GM23338 (cell line): Measurements from ENCODE around the gene TMEM44. TPM values are rescaled to one million over a fixed set of nuclear protein-coding genes. Genes with fewer than 3 reads are reported as not detected.
"Not testable (repeated sequence)": the region's sequence is repeated elsewhere in the genome, so short reads cannot be mapped to it uniquely, and the experiment has no call there.

ENCODE experiments used
- ATAC-seq: fragments of 200-7000 bp; cut with Tn5 transposase; 3 replicates; pipeline ENCODE4 v1.9.1; 2020
- DNase-seq: peaks from one replicate; pipeline ENCODE4 v3.0.0-alpha.2; 2015; ENCODE audit warnings: low spot score
- H2AFZ ChIP-seq: fragments of 200-600 bp; sonication (generic); 2 replicates; pipeline ENCODE4 v1.8.0; 2016; ENCODE audit warnings: antibody characterized with exemption, mild to moderate bottlenecking, moderate library complexity
- H3F3A ChIP-seq: fragments of 200-600 bp; sonication (generic); replicated peaks from 2 replicates; pipeline ENCODE4 v1.8.0; 2017; ENCODE audit warnings: antibody characterized with exemption, mixed run types, low read depth
- H3K27ac ChIP-seq: fragments of 200-600 bp; sonication (generic); 2 replicates; pipeline ENCODE4 v1.6.1; 2016; ENCODE audit warnings: low read depth
- H3K27me3 ChIP-seq: fragments of 200-600 bp; sonication (generic); 2 replicates; pipeline ENCODE4 v1.8.0; 2016; ENCODE audit warnings: mild to moderate bottlenecking, mixed run types, moderate library complexity; ENCODE audit not compliant: insufficient read depth
- H3K36me3 ChIP-seq: fragments of 200-600 bp; sonication (generic); 2 replicates; pipeline ENCODE4 v1.8.0; 2016; ENCODE audit warnings: mild to moderate bottlenecking; ENCODE audit not compliant: insufficient read depth
- H3K4me1 ChIP-seq: fragments of 200-600 bp; sonication (generic); 2 replicates; pipeline ENCODE4 v1.8.0; 2016; ENCODE audit warnings: mild to moderate bottlenecking, moderate library complexity; ENCODE audit not compliant: insufficient read depth
- H3K4me2 ChIP-seq: fragments of 200-600 bp; sonication (generic); 2 replicates; pipeline ENCODE4 v1.7.1; 2017; ENCODE audit warnings: mixed run types
- H3K4me3 ChIP-seq: fragments of 200-600 bp; sonication (generic); 2 replicates; pipeline ENCODE4 v1.6.1; 2016; ENCODE audit warnings: mixed run types
- H3K79me2 ChIP-seq: fragments of 200-600 bp; sonication (generic); replicated peaks from 2 replicates; pipeline ENCODE4 v1.8.0; 2017; ENCODE audit warnings: mild to moderate bottlenecking; ENCODE audit not compliant: insufficient read depth
- H3K9me2 ChIP-seq: fragments of 200-600 bp; sonication (generic); 2 replicates; pipeline ENCODE4 v1.8.0; 2017; ENCODE audit not compliant: insufficient read depth
- H4K20me1 ChIP-seq: fragments of 200-600 bp; sonication (generic); replicated peaks from 2 replicates; pipeline ENCODE4 v1.8.0; 2017; ENCODE audit warnings: mild to moderate bottlenecking; ENCODE audit not compliant: insufficient read depth
- H3K27ac Mint-ChIP-seq: 2 replicates; pipeline ENCODE4 v1.8.0; 2020; ENCODE audit warnings: inconsistent platforms, mild to moderate bottlenecking, moderate library complexity, mixed read lengths
- H3K27me3 Mint-ChIP-seq: 3 replicates; pipeline ENCODE4 v1.8.0; 2022; ENCODE audit warnings: low read depth, mild to moderate bottlenecking, moderate library complexity, mixed read lengths, inconsistent platforms; ENCODE audit not compliant: insufficient read depth, poor library complexity
- H3K36me3 Mint-ChIP-seq: 3 replicates; pipeline ENCODE4 v1.8.0; 2021; ENCODE audit warnings: low read depth, mild to moderate bottlenecking, inconsistent platforms, moderate library complexity, mixed read lengths
- H3K4me1 Mint-ChIP-seq: 3 replicates; pipeline ENCODE4 v1.8.0; 2020; ENCODE audit warnings: mild to moderate bottlenecking, inconsistent platforms, mixed read lengths
- H3K4me3 Mint-ChIP-seq: 3 replicates; pipeline ENCODE4 v1.8.0; 2021; ENCODE audit warnings: moderate library complexity, mild to moderate bottlenecking, inconsistent platforms, mixed read lengths
- H3K9me3 Mint-ChIP-seq: 3 replicates; pipeline ENCODE4 v1.8.0; 2020; ENCODE audit warnings: moderate library complexity, mild to moderate bottlenecking, inconsistent platforms, mixed read lengths
- CREB1 ChIP-seq: fragments of 250-450 bp; sonication (Bioruptor Pico); IDR thresholded peaks from 2 replicates; pipeline ENCODE4 v1.5.0; 2020; ENCODE audit warnings: low read depth, mild to moderate bottlenecking, moderate library complexity
- CTCF ChIP-seq, 2 experiments: fragments of 200-600 bp in 1 of 2; sonication (generic) in 1 of 2; conservative IDR thresholded peaks; 2 replicates each; pipeline versions ENCODE4 v1.5.1 to v1.6.1; 2016 to 2017; ENCODE audit warnings: antibody characterized with exemption in 2 of 2, low read depth in 2 of 2, mild to moderate bottlenecking in 2 of 2, moderate library complexity in 1 of 2
- EZH2 ChIP-seq: fragments of 200-600 bp; sonication (generic); IDR thresholded peaks from one replicate; pipeline ENCODE4 v1.8.0; 2017; ENCODE audit warnings: antibody characterized with exemption, mild to moderate bottlenecking, low read depth; ENCODE audit not compliant: unreplicated experiment
- NANOG ChIP-seq: IDR thresholded peaks from 2 replicates; pipeline ENCODE4 v1.6.1; 2016; ENCODE audit warnings: antibody characterized with exemption, borderline replicate concordance
- POLR2AphosphoS5 ChIP-seq: IDR thresholded peaks from 2 replicates; pipeline ENCODE4 v1.6.1; 2016; ENCODE audit warnings: antibody characterized with exemption, low read depth
- polyA plus RNA-seq: library from polyadenylated mRNA; unstranded; fragments of >200 nt; fragmentation: Nextera tagmentation; extraction: Ambion mirVana; gene quantifications from 2 replicates; pipeline ENCODE4 v1.2.1, GENCODE V29; 2016
- total RNA-seq: library from RNA; depleted of rRNA; stranded (reverse); fragments of >200 nt; shearing (Covaris generic); gene quantifications from 2 replicates; pipeline ENCODE4 v1.2.3, GENCODE V29; 2014
- TF ChIP-seq, protein P1 (sequence below): IDR thresholded peaks from 2 replicates; pipeline ENCODE4 v1.6.1; 2016; ENCODE audit warnings: antibody characterized with exemption
- TF ChIP-seq, protein P2 (sequence below): IDR thresholded peaks from one replicate; pipeline ENCODE4 v1.6.1; 2018; ENCODE audit warnings: antibody characterized with exemption; ENCODE audit not compliant: unreplicated experiment

TMEM44 gene
- total and polyA plus RNA-seq, 2 experiments from 2014 or later: 10.0 to 10.5 TPM

GRCh38 chr3:194631696-194632095, 1.5 kb downstream of the TMEM44 start (continued):
- TF ChIP-seq, protein P1, sequence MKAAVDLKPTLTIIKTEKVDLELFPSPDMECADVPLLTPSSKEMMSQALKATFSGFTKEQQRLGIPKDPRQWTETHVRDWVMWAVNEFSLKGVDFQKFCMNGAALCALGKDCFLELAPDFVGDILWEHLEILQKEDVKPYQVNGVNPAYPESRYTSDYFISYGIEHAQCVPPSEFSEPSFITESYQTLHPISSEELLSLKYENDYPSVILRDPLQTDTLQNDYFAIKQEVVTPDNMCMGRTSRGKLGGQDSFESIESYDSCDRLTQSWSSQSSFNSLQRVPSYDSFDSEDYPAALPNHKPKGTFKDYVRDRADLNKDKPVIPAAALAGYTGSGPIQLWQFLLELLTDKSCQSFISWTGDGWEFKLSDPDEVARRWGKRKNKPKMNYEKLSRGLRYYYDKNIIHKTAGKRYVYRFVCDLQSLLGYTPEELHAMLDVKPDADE: no peak
- TF ChIP-seq NANOG (no peak), CTCF (conservative IDR thresholded peaks at IDR 0.05; ENCODE audit: low read depth in 2 of 2) (no peak), POLR2AphosphoS5 (no peak), EZH2 (no peak), CREB1 (CRISPR knock-in tag) (no peak)
- TF ChIP-seq, protein P2, sequence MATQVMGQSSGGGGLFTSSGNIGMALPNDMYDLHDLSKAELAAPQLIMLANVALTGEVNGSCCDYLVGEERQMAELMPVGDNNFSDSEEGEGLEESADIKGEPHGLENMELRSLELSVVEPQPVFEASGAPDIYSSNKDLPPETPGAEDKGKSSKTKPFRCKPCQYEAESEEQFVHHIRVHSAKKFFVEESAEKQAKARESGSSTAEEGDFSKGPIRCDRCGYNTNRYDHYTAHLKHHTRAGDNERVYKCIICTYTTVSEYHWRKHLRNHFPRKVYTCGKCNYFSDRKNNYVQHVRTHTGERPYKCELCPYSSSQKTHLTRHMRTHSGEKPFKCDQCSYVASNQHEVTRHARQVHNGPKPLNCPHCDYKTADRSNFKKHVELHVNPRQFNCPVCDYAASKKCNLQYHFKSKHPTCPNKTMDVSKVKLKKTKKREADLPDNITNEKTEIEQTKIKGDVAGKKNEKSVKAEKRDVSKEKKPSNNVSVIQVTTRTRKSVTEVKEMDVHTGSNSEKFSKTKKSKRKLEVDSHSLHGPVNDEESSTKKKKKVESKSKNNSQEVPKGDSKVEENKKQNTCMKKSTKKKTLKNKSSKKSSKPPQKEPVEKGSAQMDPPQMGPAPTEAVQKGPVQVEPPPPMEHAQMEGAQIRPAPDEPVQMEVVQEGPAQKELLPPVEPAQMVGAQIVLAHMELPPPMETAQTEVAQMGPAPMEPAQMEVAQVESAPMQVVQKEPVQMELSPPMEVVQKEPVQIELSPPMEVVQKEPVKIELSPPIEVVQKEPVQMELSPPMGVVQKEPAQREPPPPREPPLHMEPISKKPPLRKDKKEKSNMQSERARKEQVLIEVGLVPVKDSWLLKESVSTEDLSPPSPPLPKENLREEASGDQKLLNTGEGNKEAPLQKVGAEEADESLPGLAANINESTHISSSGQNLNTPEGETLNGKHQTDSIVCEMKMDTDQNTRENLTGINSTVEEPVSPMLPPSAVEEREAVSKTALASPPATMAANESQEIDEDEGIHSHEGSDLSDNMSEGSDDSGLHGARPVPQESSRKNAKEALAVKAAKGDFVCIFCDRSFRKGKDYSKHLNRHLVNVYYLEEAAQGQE: no peak

- not testable (repeated sequence) for H3K9me2 ChIP-seq, DNase-seq, H3K4me1 ChIP-seq, H3K36me3 ChIP-seq, H2AFZ ChIP-seq, H3K4me3 Mint-ChIP-seq, H3F3A ChIP-seq, H3K27ac ChIP-seq, H4K20me1 ChIP-seq, H3K27me3 ChIP-seq, H3K4me2 ChIP-seq, H3K27ac Mint-ChIP-seq, ATAC-seq, H3K4me1 Mint-ChIP-seq, H3K79me2 ChIP-seq, H3K4me3 ChIP-seq
- Mint-ChIP-seq H3K36me3 (peaks cover 39% of the 10 kb centered on the region), H3K9me3 (peaks cover 24% of the 10 kb centered on the region), H3K27me3 (peaks cover 12% of the 10 kb centered on the region)
Observed at GRCh38 chr3:194630681-194631080, 2.5 kb downstream of the TMEM44 start.

DNA sequence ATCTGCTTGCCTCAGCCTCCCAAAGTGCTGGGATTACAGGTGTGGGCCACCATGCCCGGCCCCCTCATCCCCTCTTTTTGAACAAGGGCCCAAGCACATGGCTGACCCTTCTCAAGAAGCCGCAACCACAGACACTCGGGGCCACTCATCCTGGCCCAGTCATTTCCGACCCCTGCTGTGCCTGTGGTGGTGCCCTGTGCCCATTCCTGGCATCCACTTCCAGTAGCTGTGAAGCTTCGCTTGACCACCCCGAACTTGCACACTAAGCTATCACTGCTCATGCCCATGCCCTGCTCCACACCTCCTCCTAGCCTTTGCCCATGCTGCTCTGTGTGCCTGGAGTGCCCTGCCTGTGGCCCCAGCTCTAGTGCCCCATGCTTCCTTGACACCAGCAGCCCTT, 8.3 kb downstream of the TMEM44 start:
- Histone ChIP-seq H3K4me3 (no peak overlapping the region), H2AFZ (no peak overlapping the region), H3F3A (no peaks in the 10 kb centered on the region), H3K9me2 (no peaks in the 10 kb centered on the region), H3K4me1 (no peaks in the 10 kb centered on the region), H3K4me2 (no peak overlapping the region), H3K27me3 (no peaks in the 10 kb centered on the region), H4K20me1 (no peaks in the 10 kb centered on the region), H3K36me3 (no peaks in the 10 kb centered on the region; the same call in 1 of the 2 replicates), H3K27ac (no peak overlapping the region), H3K79me2 (no peaks in the 10 kb centered on the region)
- ATAC-seq (no peak), DNase-seq (no peak)
- no peak overlapping the region for H3K27ac Mint-ChIP-seq
- H3K4me3 Mint-ChIP-seq: no peak overlapping the region
- peaks cover 13% of the 10 kb centered on the region for H3K9me3 Mint-ChIP-seq
- H3K4me1 Mint-ChIP-seq: peaks cover 4% of the 10 kb centered on the region; the same call in 2 of the 3 replicates
- peaks cover 2% of the 10 kb centered on the region for H3K27me3 Mint-ChIP-seq
- H3K36me3 Mint-ChIP-seq: peaks cover 33% of the 10 kb centered on the region
- TF ChIP-seq, protein P2: no peak
